GM18519 (cell line): ENCODE data around the gene ZBED2.

Experiments
- ATAC-seq: cut with Tn5 transposase; IDR thresholded peaks from one replicate; pipeline ENCODE4 v1.9.1; 2021; ENCODE audit warnings: mild to moderate bottlenecking, moderate library complexity; ENCODE audit not compliant: unreplicated experiment, low FRiP score

ZBED2 gene

GRCh38 chr3:111605018-111605417, 9.9 kb upstream of the ZBED2 start:
- no peak for ATAC-seq

GRCh38 chr3:111604119-111604518, 9.0 kb upstream of the ZBED2 start:
- ATAC-seq = no peak

DNA sequence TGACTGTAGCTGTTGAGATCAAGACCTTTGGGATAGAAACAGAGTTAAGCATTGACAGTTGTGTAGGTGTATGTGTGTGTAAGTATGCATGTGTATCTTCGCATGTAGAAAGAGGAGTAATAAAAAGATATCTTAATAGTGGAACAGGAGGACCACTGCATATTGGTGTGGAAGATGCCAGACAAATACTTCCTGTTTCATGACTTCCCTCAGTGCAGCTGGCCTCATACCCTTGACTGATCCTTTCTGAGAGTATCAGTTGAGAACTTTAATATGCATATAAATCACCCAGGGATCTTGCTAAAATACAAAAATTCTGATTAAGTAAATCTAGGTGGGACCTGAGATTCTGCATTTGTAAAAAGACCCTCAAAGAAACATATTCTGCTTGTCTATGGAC, 8.5 kb upstream of the ZBED2 start:
- ATAC-seq = peak; percentile 43

DNA sequence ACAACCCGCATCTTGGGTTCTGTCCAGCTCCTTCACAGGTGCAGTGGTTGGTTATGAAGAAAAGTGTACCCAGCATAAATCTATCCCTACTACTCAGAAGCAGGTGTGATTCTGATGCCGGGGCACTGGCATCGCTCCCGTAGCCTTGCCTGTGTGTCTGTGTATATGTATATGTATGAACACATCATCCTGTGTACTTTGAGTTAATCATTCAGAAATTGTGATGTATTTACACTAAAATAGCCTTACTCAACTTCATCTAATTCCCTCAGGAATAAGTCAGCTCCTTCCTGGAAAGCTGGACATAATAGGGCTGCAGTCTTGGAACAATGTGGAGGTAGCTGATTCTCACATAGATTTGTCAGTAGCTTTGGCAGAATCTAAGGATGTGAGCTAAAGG, 6.7 kb upstream of the ZBED2 start:
- ATAC-seq = no peak

DNA sequence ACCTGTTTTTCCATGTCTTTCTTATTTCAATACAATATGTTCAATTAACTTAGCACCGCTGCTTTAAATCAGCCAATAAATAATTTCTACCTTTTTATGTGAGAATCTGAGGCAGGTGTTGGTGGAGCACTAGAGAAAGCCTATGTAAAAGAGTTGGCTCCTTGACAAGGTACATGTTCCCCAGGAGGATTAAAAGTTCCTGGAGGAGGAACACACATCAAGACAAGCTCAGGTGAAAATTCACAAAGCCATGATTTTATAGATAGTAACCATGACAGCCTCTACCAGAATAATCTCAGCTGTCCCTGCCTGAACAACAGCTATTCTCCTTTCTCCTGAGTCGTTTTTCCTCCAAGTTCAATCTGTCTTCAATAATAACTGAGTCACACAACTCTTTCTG, 3.4 kb upstream of the ZBED2 start:
- no peak for ATAC-seq

DNA sequence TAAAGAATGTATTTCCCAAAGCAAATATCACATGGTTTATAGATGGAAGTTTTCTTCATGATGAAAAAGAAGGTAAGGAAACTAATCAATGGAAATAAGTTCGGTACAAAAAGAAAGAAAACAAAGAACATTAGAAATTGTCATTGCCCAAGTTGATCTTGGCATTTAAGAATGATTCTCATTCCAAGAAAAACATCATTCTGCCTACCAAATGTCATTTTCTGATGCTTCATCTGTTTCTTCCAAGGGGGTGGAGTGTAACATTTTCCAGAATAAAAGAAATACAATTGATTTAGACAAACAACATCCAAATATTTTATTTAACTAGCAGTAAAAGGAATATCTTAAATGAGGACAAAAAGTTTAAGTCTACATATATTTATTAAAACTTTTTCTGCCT, 3.0 kb upstream of the ZBED2 start:
- ATAC-seq = no peak

DNA sequence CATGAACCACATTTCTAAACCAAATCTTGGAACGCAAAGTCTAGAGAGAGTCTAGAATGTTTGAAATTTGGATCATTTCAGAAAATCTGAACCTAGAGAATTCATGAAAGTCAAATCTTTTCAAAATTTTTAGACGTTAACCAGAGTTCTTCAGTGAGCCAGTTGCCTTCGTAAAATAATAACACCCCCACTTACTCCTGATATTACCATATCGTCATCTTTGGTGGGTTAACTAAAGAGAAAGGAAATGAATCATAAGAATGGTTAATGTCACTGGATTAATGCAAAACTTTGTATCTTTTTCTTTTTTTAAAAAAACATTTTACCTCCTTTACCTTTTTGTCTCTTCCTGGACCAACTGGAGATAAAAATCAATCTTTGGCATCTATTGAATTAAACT, 1.2 kb upstream of the ZBED2 start:
- no peak for ATAC-seq

DNA sequence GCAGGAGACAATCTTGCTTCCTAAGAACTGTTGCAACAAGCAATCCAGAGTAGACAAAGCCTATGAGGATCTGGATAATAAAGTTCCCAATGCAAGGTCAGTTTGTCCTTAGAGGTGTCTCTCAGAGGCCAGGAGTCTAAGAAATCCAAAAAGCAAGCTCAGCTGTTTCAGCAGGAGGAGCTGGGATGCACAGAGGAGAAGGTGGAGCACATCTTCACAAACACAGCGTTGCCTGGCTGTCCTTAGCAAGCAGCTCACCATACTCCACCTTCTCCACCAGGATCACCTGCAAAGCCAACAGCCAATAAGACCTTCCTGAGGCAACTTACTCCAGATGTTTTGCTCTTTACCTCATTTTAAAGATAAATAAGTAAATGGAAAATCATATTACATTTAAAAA, 365 bp downstream of the ZBED2 start:
- no peak for ATAC-seq

DNA sequence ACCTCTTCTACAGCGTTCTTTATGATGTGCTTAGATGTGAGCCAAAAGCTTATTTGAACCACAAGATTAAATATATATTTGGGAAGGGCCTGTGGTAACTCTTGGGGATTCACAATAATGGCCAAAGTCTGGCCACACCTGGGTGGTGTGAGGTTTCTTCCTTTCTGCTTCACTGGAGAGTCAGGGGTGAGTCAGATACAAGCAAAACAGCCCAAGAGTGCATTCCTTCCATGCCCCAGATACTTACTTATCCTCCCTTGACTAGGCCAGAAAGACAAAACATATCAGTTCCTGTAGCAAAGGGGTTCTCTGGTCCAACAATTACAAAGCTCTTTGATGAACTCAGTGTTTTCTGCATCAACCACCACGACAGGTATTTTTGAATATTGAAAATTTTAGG, 941 bp downstream of the ZBED2 start:
- ATAC-seq = peak; percentile 31

- ATAC-seq = no peak
Measured at GRCh38 chr3:111593666-111594065, 1.5 kb downstream of the ZBED2 start.

DNA sequence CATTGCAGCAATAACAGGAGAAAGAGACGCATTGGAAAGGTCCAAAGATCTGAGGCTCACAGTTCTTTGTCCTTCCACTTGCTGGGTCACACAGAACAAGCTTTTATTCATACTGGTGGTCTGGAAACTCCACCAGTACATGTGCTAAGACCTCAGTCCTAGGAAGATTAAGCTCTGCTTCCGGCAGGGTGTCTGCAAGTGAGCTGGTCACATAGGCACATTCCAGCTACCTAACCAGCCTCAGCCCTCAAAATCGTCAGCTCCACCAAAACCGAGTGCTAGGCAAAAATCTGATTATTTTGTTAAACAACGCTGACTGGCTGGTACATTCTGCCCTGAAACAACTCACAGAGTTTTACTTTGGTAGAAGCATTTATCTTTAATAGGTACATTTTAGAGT, 2.2 kb downstream of the ZBED2 start:
- peak; percentile 36 for ATAC-seq

DNA sequence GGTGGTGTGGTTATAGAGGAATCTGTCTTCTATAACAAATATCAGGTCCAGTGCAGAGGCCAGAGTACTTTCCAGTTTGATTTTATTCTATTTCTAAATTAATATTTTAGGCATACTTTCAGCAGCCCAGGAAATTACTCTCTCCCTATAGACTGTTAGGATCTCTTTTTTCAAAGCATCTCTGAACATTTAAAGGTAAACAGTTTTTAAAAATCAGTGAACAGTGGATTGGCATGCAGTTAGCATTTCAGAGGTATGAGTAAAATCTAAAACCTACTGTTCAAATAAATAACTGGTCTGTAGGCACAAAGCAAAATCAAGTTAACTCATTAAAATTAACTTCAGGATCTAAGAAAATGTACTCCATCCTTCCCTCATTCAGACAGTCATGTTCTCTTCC, 3.0 kb downstream of the ZBED2 start:
- no peak for ATAC-seq

DNA sequence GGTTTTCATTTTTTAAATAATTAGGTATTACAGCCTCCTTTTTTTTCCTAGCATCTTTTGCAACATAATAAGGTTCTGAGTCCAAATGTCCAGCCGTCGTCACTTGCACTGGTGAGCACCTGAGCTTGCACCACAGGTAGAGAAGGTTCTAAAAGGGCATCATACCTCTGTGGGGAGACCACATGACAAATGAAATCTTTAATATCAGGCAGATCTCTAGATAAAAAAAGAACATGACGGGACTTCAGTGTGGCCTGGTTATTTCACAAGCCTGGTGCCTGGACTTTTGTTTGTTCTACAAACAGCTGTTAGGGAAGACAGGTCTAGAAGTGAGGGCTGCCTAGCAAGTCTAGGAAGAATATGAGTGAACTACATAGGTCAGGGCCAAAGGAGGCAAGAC, 3.6 kb downstream of the ZBED2 start:
- ATAC-seq = no peak

DNA sequence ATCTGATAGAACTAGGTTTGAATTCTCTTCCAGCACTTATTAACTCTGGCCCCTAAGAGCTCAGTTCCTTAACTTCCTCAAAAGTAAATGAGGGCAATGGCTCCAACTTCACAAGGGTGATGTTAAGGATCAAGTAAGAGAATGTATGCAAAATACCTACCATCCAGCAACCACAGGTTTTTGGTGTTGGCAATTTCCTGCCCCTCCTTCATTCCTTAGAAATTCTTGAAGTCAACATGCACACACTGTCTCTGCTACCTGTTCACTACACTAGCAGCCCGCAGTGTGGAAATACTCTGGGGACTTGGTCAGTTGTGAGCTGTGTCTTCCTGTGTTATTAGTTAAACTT, 5.0 kb downstream of the ZBED2 start:
- no peak for ATAC-seq

DNA sequence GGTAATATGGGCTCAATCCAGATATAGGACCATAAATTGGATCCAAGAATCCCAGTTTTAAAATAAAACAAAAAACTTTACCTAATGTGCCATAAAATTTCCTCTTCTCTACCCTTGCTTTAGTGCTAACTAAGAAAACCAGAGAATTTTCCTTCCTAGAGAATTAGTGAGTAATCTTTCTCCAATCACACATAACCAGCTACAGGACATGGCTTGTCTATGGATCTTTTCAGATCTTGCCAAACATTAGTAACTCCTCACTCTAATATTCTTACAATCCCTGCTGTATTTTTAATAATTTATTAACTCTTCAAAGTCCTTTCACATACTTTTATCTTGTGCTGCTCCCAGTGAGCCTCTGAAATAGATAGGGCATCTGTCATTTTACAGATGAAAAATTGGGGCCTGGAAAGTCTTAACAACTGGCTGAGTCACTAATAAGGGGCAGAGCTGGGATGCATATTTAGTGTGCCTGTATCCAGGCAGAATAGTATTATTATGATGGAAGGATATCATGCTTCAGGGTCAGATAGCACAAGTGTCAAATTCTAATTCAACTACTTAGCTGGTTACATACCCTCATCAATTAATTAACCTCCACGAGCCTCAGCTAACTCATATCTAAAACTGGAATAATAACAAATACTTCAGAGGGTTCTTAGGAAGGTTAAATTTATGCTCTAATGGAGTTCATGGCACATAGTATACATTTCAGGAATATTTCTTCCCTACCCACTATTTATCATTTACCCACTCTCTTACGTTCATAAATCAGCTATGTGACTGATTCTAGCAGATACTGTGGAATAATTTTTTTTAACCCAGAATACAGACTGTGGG, 5.6 kb downstream of the ZBED2 start:
- ATAC-seq = no peak

DNA sequence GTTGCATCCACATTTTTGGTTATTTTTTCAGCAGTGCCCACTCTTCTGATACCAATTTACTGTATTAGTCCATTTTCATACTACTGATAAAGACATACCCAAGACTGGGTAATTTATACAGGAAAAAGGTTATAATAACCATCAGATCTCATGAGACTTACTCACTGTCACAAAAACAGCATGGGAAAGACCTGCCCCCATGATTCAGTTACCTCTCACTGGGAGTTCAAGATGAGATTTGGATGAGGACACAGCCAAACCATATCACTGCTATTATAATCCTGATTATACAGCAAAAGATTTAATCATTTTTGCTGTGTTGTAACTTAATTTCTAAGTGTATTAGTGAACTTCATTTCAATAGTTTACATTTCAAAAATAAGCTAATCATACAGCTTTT, 6.6 kb downstream of the ZBED2 start:
- ATAC-seq = no peak

GRCh38 chr3:111585217-111585616, 9.9 kb downstream of the ZBED2 start:
- no peak for ATAC-seq

DNA sequence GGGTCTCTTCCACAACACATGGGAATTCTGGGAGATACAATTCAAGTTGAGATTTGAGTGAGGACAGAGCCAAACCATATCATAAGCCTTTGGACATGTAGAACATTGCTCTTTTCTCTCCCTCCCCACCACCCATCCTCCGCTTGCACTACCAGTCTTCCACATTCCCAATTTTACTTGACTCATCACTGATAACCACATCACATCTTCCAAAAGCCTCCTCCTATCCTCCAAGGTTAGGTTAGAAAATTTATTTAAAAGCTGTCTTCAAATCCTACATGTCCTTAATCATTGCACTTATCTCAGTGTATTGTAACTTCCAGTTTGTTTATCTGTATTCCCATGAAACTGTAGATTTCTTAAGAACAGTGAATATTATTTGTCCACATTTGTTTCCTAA, 10.4 kb downstream of the ZBED2 start:
- ATAC-seq = no peak

GRCh38 chr3:111582120-111582474, 13.0 kb downstream of the ZBED2 start:
- ATAC-seq = no peak

- ATAC-seq = no peak
Measured at GRCh38 chr3:111581403-111582119, 13.6 kb downstream of the ZBED2 start.

- no peak for ATAC-seq
Measured at GRCh38 chr3:111579495-111579894, 15.7 kb downstream of the ZBED2 start.

DNA sequence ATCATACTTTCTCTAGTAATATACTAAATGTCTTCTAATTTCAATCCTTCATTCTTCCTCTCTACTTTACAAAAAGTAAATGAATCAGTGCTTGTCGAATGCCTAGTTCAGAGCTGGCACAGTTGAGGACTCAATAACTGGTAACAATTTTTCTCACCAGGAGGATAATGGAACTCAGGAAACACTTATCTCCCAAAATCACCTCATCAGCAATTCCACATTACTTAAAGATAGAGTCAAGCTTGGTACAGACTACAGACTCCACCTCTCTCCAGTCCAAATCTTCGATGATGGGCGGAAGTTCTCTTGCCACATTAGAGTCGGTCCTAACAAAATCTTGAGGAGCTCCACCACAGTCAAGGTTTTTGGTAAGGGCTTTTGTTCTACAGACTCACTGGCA, 16.3 kb downstream of the ZBED2 start:
- ATAC-seq = no peak
